IPS DF 4.7 (cell line): Measurements from ENCODE around the gene RORC.
"Not testable (repeated sequence)": the region's sequence is repeated elsewhere in the genome, so short reads cannot be mapped to it uniquely, and the experiment has no call there.

Experiments used
- DNase-seq: peaks from one replicate; pipeline ENCODE4 v3.0.0-alpha.2; 2013; ENCODE audit warnings: low spot score; ENCODE audit errors: extremely low read depth

RORC gene

GRCh38 chr1:151831605-151832004 is at the start of gene RORC:
TSS of gene RORC (minus strand) at chr1:151831802. CDS start at chr1:151831764, 38 bp downstream.
- no peak for DNase-seq

- no peak for DNase-seq
Measured at GRCh38 chr1:151875419-151876097, 44.0 kb upstream of the RORC start.

GRCh38 chr1:151872776-151873175 is 41.2 kb upstream of the RORC start:
- not testable (repeated sequence) for DNase-seq

- DNase-seq: no peak
Measured at GRCh38 chr1:151871284-151872030, 39.9 kb upstream of the RORC start.

- no peak for DNase-seq
Measured at GRCh38 chr1:151868486-151868885, 36.9 kb upstream of the RORC start.

- DNase-seq: no peak
Measured at GRCh38 chr1:151867765-151868411, 36.3 kb upstream of the RORC start.

GRCh38 chr1:151867321-151867720 is 35.7 kb upstream of the RORC start:
- no peak for DNase-seq

- no peak for DNase-seq
Measured at GRCh38 chr1:151864411-151864810, 32.8 kb upstream of the RORC start.

GRCh38 chr1:151862604-151863003 is 31.0 kb upstream of the RORC start:
- DNase-seq: no peak

- DNase-seq: no peak
Measured at GRCh38 chr1:151860504-151861187, 29.0 kb upstream of the RORC start.

GRCh38 chr1:151859891-151860293 is 28.3 kb upstream of the RORC start:
- DNase-seq: no peak

GRCh38 chr1:151858886-151859665 is 27.5 kb upstream of the RORC start:
- no peak for DNase-seq

- DNase-seq: no peak
Measured at GRCh38 chr1:151858030-151858746, 26.6 kb upstream of the RORC start.

- no peak for DNase-seq
Measured at GRCh38 chr1:151855933-151856332, 24.3 kb upstream of the RORC start.

- DNase-seq: not testable (repeated sequence)
Measured at GRCh38 chr1:151855516-151855915, 23.9 kb upstream of the RORC start.

- no peak for DNase-seq
Measured at GRCh38 chr1:151854658-151855057, 23.1 kb upstream of the RORC start.

GRCh38 chr1:151853411-151853943 is 21.9 kb upstream of the RORC start, which contains the start of gene THEM5:
TSS of gene THEM5 (minus strand) at chr1:151853712. CDS start at chr1:151853565, 147 bp downstream.
- no peak for DNase-seq

GRCh38 chr1:151852733-151853132 is 21.1 kb upstream of the RORC start:
- DNase-seq: no peak

GRCh38 chr1:151851886-151852285 is 20.3 kb upstream of the RORC start:
- DNase-seq: no peak

GRCh38 chr1:151849871-151850270 is 18.3 kb upstream of the RORC start:
- DNase-seq: no peak
